MM.1S (cell line): ENCODE data around the gene ABITRAM.

Experiments used
- EZH2 ChIP-seq: fragments of 300-600 bp; sonication (generic); optimal IDR thresholded peaks from 2 replicates; pipeline ENCODE3; 2017; ENCODE audit warnings: low read depth, mild to moderate bottlenecking, antibody characterized with exemption, low read length, mixed read lengths
- EZH2phosphoT487 ChIP-seq: fragments of 300-600 bp; sonication (generic); IDR thresholded peaks from 2 replicates; pipeline ENCODE4 v1.6.1; 2018; ENCODE audit warnings: antibody characterized with exemption, low read length
- TF ChIP-seq, protein P1 (sequence below): fragments of 300-600 bp; sonication (generic); IDR thresholded peaks from 2 replicates; pipeline ENCODE4 v1.5.1; 2016; ENCODE audit warnings: antibody characterized with exemption, low read length, mixed read lengths

DNA sequence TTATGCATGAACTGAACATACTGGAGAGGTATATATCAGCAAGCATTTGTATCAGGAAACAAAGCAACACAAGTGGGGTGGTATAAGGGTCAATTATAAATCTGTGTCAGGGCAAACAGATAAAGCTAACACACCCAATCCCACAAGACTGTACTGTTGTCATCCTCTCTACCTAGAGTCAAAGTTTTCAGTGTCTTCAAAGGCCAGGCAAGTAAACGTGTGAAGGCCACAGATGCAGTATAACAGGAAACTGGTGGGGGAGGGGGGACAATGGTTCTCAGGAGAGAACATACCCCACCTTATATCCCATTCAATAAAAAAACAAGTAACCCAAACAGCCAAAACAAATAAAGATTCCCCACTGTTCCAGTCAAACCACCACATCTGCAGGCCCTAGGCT lies 22.4 kb upstream of the ABITRAM start:
- TF ChIP-seq EZH2 (no peak), EZH2phosphoT487 (no peak)
- TF ChIP-seq, protein P1, sequence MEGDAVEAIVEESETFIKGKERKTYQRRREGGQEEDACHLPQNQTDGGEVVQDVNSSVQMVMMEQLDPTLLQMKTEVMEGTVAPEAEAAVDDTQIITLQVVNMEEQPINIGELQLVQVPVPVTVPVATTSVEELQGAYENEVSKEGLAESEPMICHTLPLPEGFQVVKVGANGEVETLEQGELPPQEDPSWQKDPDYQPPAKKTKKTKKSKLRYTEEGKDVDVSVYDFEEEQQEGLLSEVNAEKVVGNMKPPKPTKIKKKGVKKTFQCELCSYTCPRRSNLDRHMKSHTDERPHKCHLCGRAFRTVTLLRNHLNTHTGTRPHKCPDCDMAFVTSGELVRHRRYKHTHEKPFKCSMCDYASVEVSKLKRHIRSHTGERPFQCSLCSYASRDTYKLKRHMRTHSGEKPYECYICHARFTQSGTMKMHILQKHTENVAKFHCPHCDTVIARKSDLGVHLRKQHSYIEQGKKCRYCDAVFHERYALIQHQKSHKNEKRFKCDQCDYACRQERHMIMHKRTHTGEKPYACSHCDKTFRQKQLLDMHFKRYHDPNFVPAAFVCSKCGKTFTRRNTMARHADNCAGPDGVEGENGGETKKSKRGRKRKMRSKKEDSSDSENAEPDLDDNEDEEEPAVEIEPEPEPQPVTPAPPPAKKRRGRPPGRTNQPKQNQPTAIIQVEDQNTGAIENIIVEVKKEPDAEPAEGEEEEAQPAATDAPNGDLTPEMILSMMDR: no peak
